ENCODE data around the gene SERPINH1. TPM values are rescaled to one million over a fixed set of nuclear protein-coding genes. Genes with fewer than 3 reads are reported as not detected.

Gene SERPINH1
- total RNA-seq, 1 experiment from 2014 or later: 89.8 TPM

DNA sequence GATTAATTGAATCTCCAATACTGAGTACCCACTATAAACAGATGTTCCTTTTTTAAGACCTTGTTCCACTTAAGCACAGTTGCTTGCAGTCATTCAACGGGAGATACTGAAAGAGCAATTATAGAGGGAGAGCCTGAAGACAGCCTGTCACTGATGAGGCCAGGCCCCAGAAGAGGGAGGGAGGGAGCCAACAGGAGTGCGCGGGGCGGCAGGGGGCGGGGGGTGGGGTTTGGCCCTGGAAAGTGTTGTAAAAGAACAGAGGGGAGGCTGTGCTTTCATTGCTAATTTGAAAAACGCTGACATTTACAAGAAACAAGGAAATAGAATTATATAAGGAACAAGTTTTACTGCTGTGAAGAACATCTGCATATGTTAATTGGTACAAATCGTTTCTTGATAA, 53.7 kb downstream of the SERPINH1 start:
- no TSS peak for BruUV-seq (replicated peaks)

DNA sequence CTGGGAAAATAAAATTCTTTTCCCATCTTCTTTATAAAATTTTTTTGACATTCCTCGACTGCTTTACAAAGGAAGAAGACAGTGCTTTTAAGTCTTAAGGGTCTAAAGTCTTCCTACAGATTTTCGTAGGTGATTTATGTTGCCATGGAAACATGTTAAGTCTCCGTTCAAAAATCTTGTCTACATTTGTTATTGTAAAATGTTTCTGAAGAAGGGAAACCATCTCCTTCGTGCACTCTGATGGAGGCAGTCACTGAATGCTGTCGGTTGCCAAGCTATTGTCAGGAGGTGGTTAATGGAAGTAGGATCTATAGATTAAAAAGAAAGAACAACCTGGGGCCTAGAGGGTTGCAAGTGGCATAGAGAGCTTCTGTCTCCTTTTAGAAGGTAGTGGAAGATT, 54.2 kb downstream of the SERPINH1 start:
- DNase-seq (ENCODE audit: low read depth, low spot score): no peak
- TF ChIP-seq, protein P1, sequence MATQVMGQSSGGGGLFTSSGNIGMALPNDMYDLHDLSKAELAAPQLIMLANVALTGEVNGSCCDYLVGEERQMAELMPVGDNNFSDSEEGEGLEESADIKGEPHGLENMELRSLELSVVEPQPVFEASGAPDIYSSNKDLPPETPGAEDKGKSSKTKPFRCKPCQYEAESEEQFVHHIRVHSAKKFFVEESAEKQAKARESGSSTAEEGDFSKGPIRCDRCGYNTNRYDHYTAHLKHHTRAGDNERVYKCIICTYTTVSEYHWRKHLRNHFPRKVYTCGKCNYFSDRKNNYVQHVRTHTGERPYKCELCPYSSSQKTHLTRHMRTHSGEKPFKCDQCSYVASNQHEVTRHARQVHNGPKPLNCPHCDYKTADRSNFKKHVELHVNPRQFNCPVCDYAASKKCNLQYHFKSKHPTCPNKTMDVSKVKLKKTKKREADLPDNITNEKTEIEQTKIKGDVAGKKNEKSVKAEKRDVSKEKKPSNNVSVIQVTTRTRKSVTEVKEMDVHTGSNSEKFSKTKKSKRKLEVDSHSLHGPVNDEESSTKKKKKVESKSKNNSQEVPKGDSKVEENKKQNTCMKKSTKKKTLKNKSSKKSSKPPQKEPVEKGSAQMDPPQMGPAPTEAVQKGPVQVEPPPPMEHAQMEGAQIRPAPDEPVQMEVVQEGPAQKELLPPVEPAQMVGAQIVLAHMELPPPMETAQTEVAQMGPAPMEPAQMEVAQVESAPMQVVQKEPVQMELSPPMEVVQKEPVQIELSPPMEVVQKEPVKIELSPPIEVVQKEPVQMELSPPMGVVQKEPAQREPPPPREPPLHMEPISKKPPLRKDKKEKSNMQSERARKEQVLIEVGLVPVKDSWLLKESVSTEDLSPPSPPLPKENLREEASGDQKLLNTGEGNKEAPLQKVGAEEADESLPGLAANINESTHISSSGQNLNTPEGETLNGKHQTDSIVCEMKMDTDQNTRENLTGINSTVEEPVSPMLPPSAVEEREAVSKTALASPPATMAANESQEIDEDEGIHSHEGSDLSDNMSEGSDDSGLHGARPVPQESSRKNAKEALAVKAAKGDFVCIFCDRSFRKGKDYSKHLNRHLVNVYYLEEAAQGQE (IDR thresholded peaks at IDR 0.05; ENCODE audit: insufficient read depth in 1 of 2, low read depth in 2 of 2, low read length in 1 of 2): no peak
- TF ChIP-seq TCF7L2 (IDR thresholded peaks at IDR 0.05; ENCODE audit: low read depth, low read length) (no peak), SIN3A (IDR thresholded peaks at IDR 0.05; ENCODE audit: borderline replicate concordance, insufficient read depth, low read depth, low read length) (no peak)
- Histone ChIP-seq H3K27me3 (ENCODE audit: control insufficient read depth, insufficient read depth, low read length) (no peaks in the 10 kb centered on the region), H3K27ac (ENCODE audit: low read length) (no peak overlapping the region), H3K4me1 (ENCODE audit: control insufficient read depth, insufficient read depth, low read length) (no peaks in the 10 kb centered on the region), H3K4me3 (ENCODE audit: low read depth in 2 of 2, low read length in 2 of 2) (no peak overlapping the region), H3K9me3 (ENCODE audit: control insufficient read depth, insufficient read depth, low read depth, low read length) (no peaks in the 10 kb centered on the region), H3K36me3 (ENCODE audit: control insufficient read depth, insufficient read depth, low read length) (no peaks in the 10 kb centered on the region)
- BruUV-seq (replicated peaks): no TSS peak
- in situ Hi-C loops (cut with HindIII; ENCODE audit: low pct_unique_long_range_greater_than_20kb, low sequenced_read_pairs): no loop called here
- POLR2A ChIA-PET: interaction anchor here (0.5 to 1.1 kb wide), 2 partner anchors 32 to 256 kb away, joined by 3 to 5 read pairs; no protein-coding TSS in a partner anchor
- no peak for ATAC-seq
- CTCF ChIA-PET: no interaction called here
- intact Hi-C loops (cut with micrococcal nuclease; ENCODE audit: unreplicated experiment): no loop called here

More for the DNA sequence above, 53.7 kb downstream of the SERPINH1 start:
- no peak for ATAC-seq
- Histone ChIP-seq H3K4me1 (ENCODE audit: control insufficient read depth, insufficient read depth, low read length) (no peaks in the 10 kb centered on the region), H3K36me3 (ENCODE audit: control insufficient read depth, insufficient read depth, low read length) (no peaks in the 10 kb centered on the region), H3K4me3 (ENCODE audit: low read depth in 2 of 2, low read length in 2 of 2) (no peak overlapping the region), H3K27me3 (ENCODE audit: control insufficient read depth, insufficient read depth, low read length) (no peaks in the 10 kb centered on the region), H3K27ac (ENCODE audit: low read length) (no peak overlapping the region), H3K9me3 (ENCODE audit: control insufficient read depth, insufficient read depth, low read depth, low read length) (no peaks in the 10 kb centered on the region)
- CTCF ChIA-PET: no interaction called here
- intact Hi-C loops (cut with micrococcal nuclease; ENCODE audit: unreplicated experiment) (no loop called here), in situ Hi-C loops (cut with HindIII; ENCODE audit: low pct_unique_long_range_greater_than_20kb, low sequenced_read_pairs) (no loop called here)
- TF ChIP-seq TCF7L2 (IDR thresholded peaks at IDR 0.05; ENCODE audit: low read depth, low read length) (no peak), SIN3A (IDR thresholded peaks at IDR 0.05; ENCODE audit: borderline replicate concordance, insufficient read depth, low read depth, low read length) (no peak), POLR2AphosphoS5 (IDR thresholded peaks at IDR 0.05; ENCODE audit: low read depth, low read length) (no peak)
- TF ChIP-seq, protein P1 (IDR thresholded peaks at IDR 0.05; ENCODE audit: insufficient read depth in 1 of 2, low read depth in 2 of 2, low read length in 1 of 2): no peak
- TF ChIP-seq, protein P2, sequence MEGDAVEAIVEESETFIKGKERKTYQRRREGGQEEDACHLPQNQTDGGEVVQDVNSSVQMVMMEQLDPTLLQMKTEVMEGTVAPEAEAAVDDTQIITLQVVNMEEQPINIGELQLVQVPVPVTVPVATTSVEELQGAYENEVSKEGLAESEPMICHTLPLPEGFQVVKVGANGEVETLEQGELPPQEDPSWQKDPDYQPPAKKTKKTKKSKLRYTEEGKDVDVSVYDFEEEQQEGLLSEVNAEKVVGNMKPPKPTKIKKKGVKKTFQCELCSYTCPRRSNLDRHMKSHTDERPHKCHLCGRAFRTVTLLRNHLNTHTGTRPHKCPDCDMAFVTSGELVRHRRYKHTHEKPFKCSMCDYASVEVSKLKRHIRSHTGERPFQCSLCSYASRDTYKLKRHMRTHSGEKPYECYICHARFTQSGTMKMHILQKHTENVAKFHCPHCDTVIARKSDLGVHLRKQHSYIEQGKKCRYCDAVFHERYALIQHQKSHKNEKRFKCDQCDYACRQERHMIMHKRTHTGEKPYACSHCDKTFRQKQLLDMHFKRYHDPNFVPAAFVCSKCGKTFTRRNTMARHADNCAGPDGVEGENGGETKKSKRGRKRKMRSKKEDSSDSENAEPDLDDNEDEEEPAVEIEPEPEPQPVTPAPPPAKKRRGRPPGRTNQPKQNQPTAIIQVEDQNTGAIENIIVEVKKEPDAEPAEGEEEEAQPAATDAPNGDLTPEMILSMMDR (IDR thresholded peaks at IDR 0.05): no peak
- POLR2A ChIA-PET: no interaction called here
- no peak for DNase-seq (ENCODE audit: low read depth, low spot score)

Other genes with a start within 250 kb of the SERPINH1 start
- gene ARRB1, start 210.6 kb upstream of the SERPINH1 start, total RNA-seq (2021; ENCODE audit: unreplicated experiment): 219 TPM
- gene RPS3, start 162.7 kb upstream of the SERPINH1 start, total RNA-seq (2021; ENCODE audit: unreplicated experiment): 2,945 TPM
- gene KLHL35, start 129.1 kb upstream of the SERPINH1 start, total RNA-seq (2021; ENCODE audit: unreplicated experiment): 10.9 TPM
- gene GDPD5, start 36.3 kb upstream of the SERPINH1 start, total RNA-seq (2021; ENCODE audit: unreplicated experiment): 6.0 TPM
- gene MAP6, start 106.8 kb downstream of the SERPINH1 start, total RNA-seq (2021; ENCODE audit: unreplicated experiment): 0.21 TPM
- gene MOGAT2, start 155.6 kb downstream of the SERPINH1 start, total RNA-seq (2021; ENCODE audit: unreplicated experiment): 0.08 TPM
- 19.2 TPM for gene DGAT2, start 206.5 kb downstream of the SERPINH1 start, total RNA-seq (2021; ENCODE audit: unreplicated experiment)